A549 (cell line): Measurements from ENCODE around the gene LRRC39. TPM values are rescaled to one million over a fixed set of nuclear protein-coding genes. Genes with fewer than 3 reads are reported as not detected.

Experiments used
- ATAC-seq, 2 experiments: fragments of 200-7000 bp in 1 of 2; fragments of >200 bp in 1 of 2; cut with Nextera tagmentation in 1 of 2; cut with Tn5 transposase in 1 of 2; 3 replicates each; pipeline versions ENCODE4 v1.8.0 to v1.9.1; 2018 to 2020; ENCODE audit warnings: mild to moderate bottlenecking in 1 of 2, moderate library complexity in 1 of 2
- CTCF ChIA-PET: fragments of 300-600 bp; sonication (Branson Sonifier 250); formaldehyde crosslinking; extraction: SDS; loops from one replicate; lab custom pipeline; 2021; ENCODE audit warnings: antibody characterized with exemption, inconsistent platforms; lab: Yijun Ruan, JAX
- POLR2A ChIA-PET: fragments of 350-600 bp; formaldehyde crosslinking; extraction: SDS; loops from one replicate; lab custom pipeline; 2021; ENCODE audit warnings: antibody characterized with exemption, inconsistent platforms; lab: Yijun Ruan, JAX
- DNase-seq, 2 experiments: peaks; one replicate each; pipeline versions ENCODE4 v3.0.0 to v3.0.0-alpha.2; 2011 to 2016; ENCODE audit warnings: low read depth in 1 of 2, low spot score in 1 of 2
- FAIRE-seq: peaks from 2 replicates; lab custom pipeline; 2011; peaks lifted over from hg19 to GRCh38; lab: Jason Lieb, UNC
- H3K27ac ChIP-seq, 2 experiments: fragments of >200 bp; sonication (Bioruptor Twin); formaldehyde crosslinking; 3 replicates each; pipeline ENCODE4 v1.5.1; 2016 to 2017
- H3K4me1 ChIP-seq: fragments of >200 bp; sonication (Bioruptor Twin); formaldehyde crosslinking; 3 replicates; pipeline ENCODE4 v1.6.1; 2016
- H3K4me2 ChIP-seq: fragments of >200 bp; sonication (Bioruptor Twin); formaldehyde crosslinking; 3 replicates; pipeline ENCODE4 v1.6.1; 2016
- H3K4me3 ChIP-seq: fragments of >200 bp; sonication (Bioruptor Twin); formaldehyde crosslinking; 3 replicates; pipeline ENCODE4 v1.5.1; 2016
- H3K9me3 ChIP-seq: fragments of >200 bp; sonication (Bioruptor Twin); formaldehyde crosslinking; 3 replicates; pipeline ENCODE4 v1.6.1; 2016
- CBX2 ChIP-seq: fragments of 200-600 bp; sonication (generic); IDR thresholded peaks from 2 replicates; pipeline ENCODE4 v1.6.1; 2016; ENCODE audit warnings: low read depth, mild to moderate bottlenecking, borderline replicate concordance
- CEBPB ChIP-seq, 2 experiments: fragments of >200 bp in 1 of 2; sonication (Bioruptor Twin) in 1 of 2; formaldehyde crosslinking in 1 of 2; IDR thresholded peaks; 2 replicates each; pipeline ENCODE4 v1.6.1; 2012 to 2016
- CHD2 ChIP-seq: fragments of 150-350 bp; IDR thresholded peaks from 2 replicates; pipeline ENCODE4 v1.6.1; 2014; ENCODE audit warnings: low read length; ENCODE audit not compliant: partially characterized antibody
- CHD4 ChIP-seq: fragments of 200-600 bp; sonication (generic); IDR thresholded peaks from 2 replicates; pipeline ENCODE4 v1.6.1; 2016; ENCODE audit warnings: antibody characterized with exemption, mild to moderate bottlenecking, borderline replicate concordance
- EHF ChIP-seq: fragments of 250-450 bp; sonication (Bioruptor Pico); IDR thresholded peaks from 2 replicates; pipeline ENCODE4 v1.5.0; 2020; ENCODE audit warnings: mild to moderate bottlenecking
- EP300 ChIP-seq, 2 experiments: fragments of >200 bp; sonication (Bioruptor Twin); formaldehyde crosslinking; IDR thresholded peaks; 2 replicates in 1 of 2; 3 replicates in 1 of 2; pipeline ENCODE4 v1.6.1; 2016 to 2017
- FOSB ChIP-seq: fragments of 250-450 bp; sonication (Bioruptor Pico); IDR thresholded peaks from 2 replicates; pipeline ENCODE4 v1.5.0; 2020; ENCODE audit warnings: mild to moderate bottlenecking, moderate library complexity
- FOXS1 ChIP-seq: fragments of 250-450 bp; sonication (Bioruptor Pico); IDR thresholded peaks from 2 replicates; pipeline ENCODE4 v1.5.0; 2020; ENCODE audit warnings: mild to moderate bottlenecking, moderate library complexity
- HDAC2 ChIP-seq: fragments of 200-600 bp; sonication (generic); IDR thresholded peaks from 2 replicates; pipeline ENCODE4 v1.6.1; 2016
- HOXB13 ChIP-seq: fragments of 250-450 bp; sonication (Bioruptor Pico); IDR thresholded peaks from 2 replicates; pipeline ENCODE4 v1.5.0; 2020; ENCODE audit warnings: low read depth, mild to moderate bottlenecking, moderate library complexity
- HOXB5 ChIP-seq: fragments of 250-450 bp; sonication (Bioruptor Pico); IDR thresholded peaks from 2 replicates; pipeline ENCODE4 v1.5.0; 2020; ENCODE audit warnings: mild to moderate bottlenecking, moderate library complexity
- JUNB ChIP-seq: fragments of >200 bp; sonication (Bioruptor Twin); formaldehyde crosslinking; IDR thresholded peaks from 2 replicates; pipeline ENCODE4 v1.6.1; 2016
- KDM1A ChIP-seq: fragments of 200-600 bp; sonication (generic); IDR thresholded peaks from 2 replicates; pipeline ENCODE4 v1.6.1; 2016; ENCODE audit warnings: low read depth, mild to moderate bottlenecking
- MAFK ChIP-seq: fragments of 450-650 bp; IDR thresholded peaks from 2 replicates; pipeline ENCODE4 v1.6.1; 2014; ENCODE audit not compliant: partially characterized antibody
- MYC ChIP-seq: IDR thresholded peaks from 2 replicates; pipeline ENCODE4 v1.6.1; 2012; ENCODE audit warnings: mild to moderate bottlenecking, inconsistent platforms, low read length, improper control_type of control experiment, borderline replicate concordance
- NPAS2 ChIP-seq: fragments of 250-450 bp; sonication (Bioruptor Pico); IDR thresholded peaks from 2 replicates; pipeline ENCODE4 v1.8.0; 2022; ENCODE audit warnings: mild to moderate bottlenecking, moderate library complexity, borderline replicate concordance
- NR3C1 ChIP-seq: fragments of >200 bp; sonication (Bioruptor Twin); formaldehyde crosslinking; IDR thresholded peaks from 3 replicates; pipeline ENCODE4 v1.6.1; 2017
- POLR2AphosphoS2 ChIP-seq: conservative IDR thresholded peaks from 2 replicates; pipeline ENCODE4 v1.6.1; 2012; ENCODE audit warnings: low read length, improper control_type of control experiment, inconsistent platforms
- RFX5 ChIP-seq: fragments of 450-650 bp; IDR thresholded peaks from 2 replicates; pipeline ENCODE4 v1.7.1; 2014; ENCODE audit warnings: antibody characterized with exemption, mild to moderate bottlenecking, moderate library complexity
- RNF2 ChIP-seq: fragments of 200-600 bp; sonication (generic); IDR thresholded peaks from 2 replicates; pipeline ENCODE4 v1.6.1; 2016; ENCODE audit warnings: low read depth, mild to moderate bottlenecking, antibody characterized with exemption, moderate library complexity, borderline replicate concordance
- TFCP2L1 ChIP-seq: fragments of 250-450 bp; sonication (Bioruptor Pico); IDR thresholded peaks from 2 replicates; pipeline ENCODE4 v1.5.0; 2021; ENCODE audit warnings: mild to moderate bottlenecking
- ZC3H11A ChIP-seq: fragments of 450-650 bp; IDR thresholded peaks from 2 replicates; pipeline ENCODE4 v1.6.1; 2014; ENCODE audit warnings: antibody characterized with exemption, mild to moderate bottlenecking
- ZFP36 ChIP-seq: fragments of 450-650 bp; IDR thresholded peaks from 2 replicates; pipeline ENCODE4 v1.6.1; 2014; ENCODE audit warnings: borderline replicate concordance; ENCODE audit not compliant: partially characterized antibody
- ZNF302 ChIP-seq: fragments of 250-450 bp; sonication (Bioruptor Pico); IDR thresholded peaks from 2 replicates; pipeline ENCODE4 v1.9.0; 2021; ENCODE audit warnings: inconsistent platforms, mild to moderate bottlenecking, moderate library complexity
- ZSCAN20 ChIP-seq: fragments of 250-450 bp; sonication (Bioruptor Pico); IDR thresholded peaks from 2 replicates; pipeline ENCODE4 v1.8.0; 2022; ENCODE audit warnings: mild to moderate bottlenecking, moderate library complexity
- WGBS: methylation state at CpG from one replicate; pipeline ENCODE4 v1.1.6; 2017; ENCODE audit errors: missing lambda C conversion rate; 5-methylcytosine and 5-hydroxymethylcytosine counted together
- polyA plus RNA-seq, 4 experiments: library from polyadenylated mRNA; depleted of rRNA in 3 of 4; stranded (reverse); fragments of >200 nt; fragmentation: RNase III in 1 of 4; extraction: RNeasy Plus Mini Kit Qiagen cat#74134 plus additional on column Dnase treatment in 1 of 4; gene quantifications; 2 replicates in 3 of 4; 3 replicates in 1 of 4; pipeline ENCODE4 v1.2.3, GENCODE V29; 2011 to 2017
- TF ChIP-seq, protein P1 (sequence below): IDR thresholded peaks from 2 replicates; pipeline ENCODE4 v1.6.1; 2012
- TF ChIP-seq, protein P2 (sequence below): fragments of >200 bp; sonication (Bioruptor Twin); formaldehyde crosslinking; IDR thresholded peaks from 3 replicates; pipeline ENCODE4 v1.6.1; 2016
- TF ChIP-seq, protein P3 (sequence below): fragments of >200 bp; sonication (Bioruptor Twin); formaldehyde crosslinking; IDR thresholded peaks from 3 replicates; pipeline ENCODE4 v1.5.1; 2016

LRRC39 gene
- polyA plus RNA-seq, 2 of the 4 experiments (the other 2 are of a cell fraction) = 0.32 to 0.45 TPM

DNA sequence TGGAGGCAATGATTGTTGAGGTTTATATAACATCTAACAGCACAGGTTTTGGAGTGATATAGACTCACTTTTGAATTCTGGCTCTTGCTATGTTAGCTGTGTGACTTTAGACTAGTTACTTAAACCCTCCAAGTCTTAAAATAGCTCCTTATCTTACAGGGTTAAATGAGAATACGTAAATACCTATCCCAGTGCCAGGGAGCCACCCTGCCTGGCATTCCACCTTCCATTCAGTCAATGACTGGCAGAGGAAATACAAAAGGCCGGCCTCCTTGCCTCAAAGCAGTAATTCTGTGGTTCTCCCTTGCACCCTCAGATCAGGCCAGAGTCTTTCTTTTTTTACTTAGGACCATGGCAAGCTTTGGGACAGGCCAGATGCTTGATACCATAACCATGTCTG lies 39.8 kb upstream of the LRRC39 start:
- ChIA-PET POLR2A (no interaction called here), CTCF (interaction anchor here (0.7 kb wide), 1 partner anchor 239 kb away, joined by 3 read pairs; no protein-coding TSS in a partner anchor)
- H3K4me3 ChIP-seq = no peak overlapping the region
- no peaks in the 10 kb centered on the region for H3K9me3 ChIP-seq
- DNase-seq (no peak), ATAC-seq (no peak), FAIRE-seq (no peak)
- H3K4me1 ChIP-seq = no peaks in the 10 kb centered on the region
- no peak for TF ChIP-seq ZSCAN20
- TF ChIP-seq, protein P1, sequence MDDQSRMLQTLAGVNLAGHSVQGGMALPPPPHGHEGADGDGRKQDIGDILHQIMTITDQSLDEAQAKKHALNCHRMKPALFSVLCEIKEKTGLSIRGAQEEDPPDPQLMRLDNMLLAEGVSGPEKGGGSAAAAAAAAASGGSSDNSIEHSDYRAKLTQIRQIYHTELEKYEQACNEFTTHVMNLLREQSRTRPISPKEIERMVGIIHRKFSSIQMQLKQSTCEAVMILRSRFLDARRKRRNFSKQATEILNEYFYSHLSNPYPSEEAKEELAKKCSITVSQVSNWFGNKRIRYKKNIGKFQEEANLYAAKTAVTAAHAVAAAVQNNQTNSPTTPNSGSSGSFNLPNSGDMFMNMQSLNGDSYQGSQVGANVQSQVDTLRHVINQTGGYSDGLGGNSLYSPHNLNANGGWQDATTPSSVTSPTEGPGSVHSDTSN = no peak
- TF ChIP-seq TFCP2L1 = no peak
- TF ChIP-seq, protein P2, sequence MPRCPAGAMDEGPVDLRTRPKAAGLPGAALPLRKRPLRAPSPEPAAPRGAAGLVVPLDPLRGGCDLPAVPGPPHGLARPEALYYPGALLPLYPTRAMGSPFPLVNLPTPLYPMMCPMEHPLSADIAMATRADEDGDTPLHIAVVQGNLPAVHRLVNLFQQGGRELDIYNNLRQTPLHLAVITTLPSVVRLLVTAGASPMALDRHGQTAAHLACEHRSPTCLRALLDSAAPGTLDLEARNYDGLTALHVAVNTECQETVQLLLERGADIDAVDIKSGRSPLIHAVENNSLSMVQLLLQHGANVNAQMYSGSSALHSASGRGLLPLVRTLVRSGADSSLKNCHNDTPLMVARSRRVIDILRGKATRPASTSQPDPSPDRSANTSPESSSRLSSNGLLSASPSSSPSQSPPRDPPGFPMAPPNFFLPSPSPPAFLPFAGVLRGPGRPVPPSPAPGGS = no peak
- TF ChIP-seq NPAS2 (CRISPR knock-in tag) = no peak
- no peak for TF ChIP-seq NR3C1
- TF ChIP-seq HOXB13 (CRISPR knock-in tag) = no peak
- TF ChIP-seq MAFK = no peak
- no peak for TF ChIP-seq CHD2
- TF ChIP-seq EHF (CRISPR knock-in tag) = no peak
- no peak for TF ChIP-seq HDAC2
- no peak for TF ChIP-seq FOSB
- no peak for TF ChIP-seq KDM1A
- no peak overlapping the region for H3K27ac ChIP-seq
- WGBS = 91% methylated on average over 2 of the region's 2 CpGs
- H3K4me2 ChIP-seq = no peak overlapping the region

DNA sequence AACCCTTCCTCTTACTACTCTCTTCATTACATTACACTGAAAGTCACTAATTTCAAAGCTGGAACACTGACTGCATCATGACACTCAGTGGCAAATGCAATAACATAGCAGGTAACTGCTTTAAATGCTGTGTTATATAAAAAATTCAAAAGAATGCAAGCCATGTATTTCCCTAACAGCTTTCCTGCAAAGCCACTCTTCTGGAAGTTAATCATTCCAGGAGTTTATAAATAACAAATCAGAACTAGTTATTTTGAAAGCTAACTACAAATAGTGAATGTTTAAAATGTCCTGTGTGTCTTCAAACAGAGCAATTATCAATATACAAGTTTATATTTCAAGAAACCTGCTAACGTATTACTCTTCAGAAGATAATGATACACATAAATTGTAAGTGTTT lies 37.0 kb upstream of the LRRC39 start:
- Histone ChIP-seq H3K4me1 (no peaks in the 10 kb centered on the region), H3K9me3 (no peaks in the 10 kb centered on the region), H3K4me2 (no peak overlapping the region), H3K27ac (no peak overlapping the region), H3K4me3 (no peak overlapping the region)
- TF ChIP-seq HOXB5 (CRISPR knock-in tag) = no peak
- no peak for TF ChIP-seq JUNB
- TF ChIP-seq ZNF302 (CRISPR knock-in tag) = no peak
- TF ChIP-seq NPAS2 (CRISPR knock-in tag) = no peak
- no peak for TF ChIP-seq RFX5
- no peak for TF ChIP-seq KDM1A
- ChIA-PET POLR2A (no interaction called here), CTCF (no interaction called here)
- 94% methylated on average over 1 of the region's 1 CpG for WGBS
- ATAC-seq (no peak), DNase-seq (no peak), FAIRE-seq (no peak)

DNA sequence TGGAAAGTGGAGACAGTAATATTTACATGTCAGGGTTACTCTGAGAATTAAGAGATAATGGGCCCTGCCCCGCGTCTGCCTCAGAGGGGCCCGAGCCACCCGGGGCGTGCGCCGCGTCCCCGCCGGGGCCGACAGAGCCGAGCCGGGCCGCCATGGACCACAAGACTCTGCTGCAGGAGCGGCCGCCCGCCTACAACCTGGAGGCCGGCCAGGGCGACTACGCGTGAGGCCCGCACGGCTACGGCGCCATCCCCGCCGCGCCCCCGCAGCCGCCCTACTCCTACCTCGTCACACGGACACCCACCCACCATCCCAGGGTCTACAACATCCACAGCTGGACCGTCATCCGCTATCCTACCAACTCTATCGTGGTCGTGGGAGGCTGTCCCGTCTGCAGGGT lies 35.1 kb upstream of the LRRC39 start:
- Histone ChIP-seq H3K4me2 (no peak overlapping the region), H3K9me3 (no peaks in the 10 kb centered on the region), H3K4me3 (no peak overlapping the region), H3K4me1 (no peaks in the 10 kb centered on the region), H3K27ac (no peak overlapping the region)
- ChIA-PET POLR2A (no interaction called here), CTCF (interaction anchor here (0.7 to 1.2 kb wide), 2 partner anchors 145 to 1579 kb away, joined by 3 read pairs; no protein-coding TSS in a partner anchor)
- FAIRE-seq (no peak), ATAC-seq (no peak), DNase-seq (no peak)
- WGBS = 94% methylated on average over 19 of the region's 37 CpGs
- TF ChIP-seq FOXS1 (CRISPR knock-in tag) (no peak), NPAS2 (CRISPR knock-in tag) (no peak), CBX2 (no peak), ZSCAN20 (no peak), POLR2AphosphoS2 (no peak), KDM1A (no peak), RNF2 (no peak), ZC3H11A (no peak), CHD2 (no peak), CHD4 (no peak), EP300 (IDR thresholded peaks at IDR 0.05) (no peak), ZFP36 (no peak), CEBPB (IDR thresholded peaks at IDR 0.05) (no peak), MYC (no peak)
- TF ChIP-seq, protein P2 = no peak
- TF ChIP-seq, protein P3, sequence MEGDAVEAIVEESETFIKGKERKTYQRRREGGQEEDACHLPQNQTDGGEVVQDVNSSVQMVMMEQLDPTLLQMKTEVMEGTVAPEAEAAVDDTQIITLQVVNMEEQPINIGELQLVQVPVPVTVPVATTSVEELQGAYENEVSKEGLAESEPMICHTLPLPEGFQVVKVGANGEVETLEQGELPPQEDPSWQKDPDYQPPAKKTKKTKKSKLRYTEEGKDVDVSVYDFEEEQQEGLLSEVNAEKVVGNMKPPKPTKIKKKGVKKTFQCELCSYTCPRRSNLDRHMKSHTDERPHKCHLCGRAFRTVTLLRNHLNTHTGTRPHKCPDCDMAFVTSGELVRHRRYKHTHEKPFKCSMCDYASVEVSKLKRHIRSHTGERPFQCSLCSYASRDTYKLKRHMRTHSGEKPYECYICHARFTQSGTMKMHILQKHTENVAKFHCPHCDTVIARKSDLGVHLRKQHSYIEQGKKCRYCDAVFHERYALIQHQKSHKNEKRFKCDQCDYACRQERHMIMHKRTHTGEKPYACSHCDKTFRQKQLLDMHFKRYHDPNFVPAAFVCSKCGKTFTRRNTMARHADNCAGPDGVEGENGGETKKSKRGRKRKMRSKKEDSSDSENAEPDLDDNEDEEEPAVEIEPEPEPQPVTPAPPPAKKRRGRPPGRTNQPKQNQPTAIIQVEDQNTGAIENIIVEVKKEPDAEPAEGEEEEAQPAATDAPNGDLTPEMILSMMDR = no peak
